Raji (cell line): ENCODE data around the gene KCNQ2.

Source experiments
- POLR2A ChIP-seq: IDR thresholded peaks from 2 replicates; pipeline ENCODE4 v1.6.1; 2011; ENCODE audit warnings: low read depth, low read length, control low read depth; ENCODE audit not compliant: insufficient read depth

KCNQ2 gene

GRCh38 chr20:63456429-63457284 is 15.8 kb downstream of the KCNQ2 start:
- no peak for TF ChIP-seq POLR2A

GRCh38 chr20:63455568-63455859 is 16.9 kb downstream of the KCNQ2 start:
- TF ChIP-seq POLR2A = no peak

GRCh38 chr20:63454731-63455567 is 17.5 kb downstream of the KCNQ2 start:
- TF ChIP-seq POLR2A = no peak

GRCh38 chr20:63452821-63453523 is 19.5 kb downstream of the KCNQ2 start:
- no peak for TF ChIP-seq POLR2A

GRCh38 chr20:63452341-63452740 is 20.1 kb downstream of the KCNQ2 start:
- no peak for TF ChIP-seq POLR2A

- no peak for TF ChIP-seq POLR2A
These were observed 20.6 kb downstream of the KCNQ2 start for GRCh38 chr20:63451821-63452220.

- TF ChIP-seq POLR2A = no peak
These were observed 22.4 kb downstream of the KCNQ2 start for GRCh38 chr20:63449796-63450730.

GRCh38 chr20:63449025-63449424 is 23.4 kb downstream of the KCNQ2 start:
- TF ChIP-seq POLR2A = no peak

- TF ChIP-seq POLR2A = no peak
These were observed 24.4 kb downstream of the KCNQ2 start for GRCh38 chr20:63448031-63448430.

GRCh38 chr20:63447320-63447719 is 25.1 kb downstream of the KCNQ2 start:
- TF ChIP-seq POLR2A = no peak

- no peak for TF ChIP-seq POLR2A
These were observed 26.0 kb downstream of the KCNQ2 start for GRCh38 chr20:63446216-63447024.

GRCh38 chr20:63445075-63445734 is 27.2 kb downstream of the KCNQ2 start:
- TF ChIP-seq POLR2A = no peak

GRCh38 chr20:63444548-63444947 is 27.9 kb downstream of the KCNQ2 start:
- TF ChIP-seq POLR2A = no peak
